Breast epithelium (tissue), 3 donors: ENCODE measurements around the gene ZNF627.
"Not testable (repeated sequence)": the region's sequence is repeated elsewhere in the genome, so short reads cannot be mapped to it uniquely, and the experiment has no call there.

Experiments used
- POLR2A ChIP-seq: fragments of 450-650 bp; IDR thresholded peaks from one replicate; pipeline ENCODE4 v1.6.1; 2016; ENCODE audit warnings: antibody characterized with exemption, mild to moderate bottlenecking, moderate library complexity
- TF ChIP-seq, protein P1 (sequence below), 3 donors: fragments of 450-650 bp; IDR thresholded peaks; one replicate each; pipeline ENCODE4 v1.5.1; 2016 to 2017; ENCODE audit warnings: antibody characterized with exemption in 3 of 3, mild to moderate bottlenecking in 3 of 3, moderate library complexity in 3 of 3

DNA sequence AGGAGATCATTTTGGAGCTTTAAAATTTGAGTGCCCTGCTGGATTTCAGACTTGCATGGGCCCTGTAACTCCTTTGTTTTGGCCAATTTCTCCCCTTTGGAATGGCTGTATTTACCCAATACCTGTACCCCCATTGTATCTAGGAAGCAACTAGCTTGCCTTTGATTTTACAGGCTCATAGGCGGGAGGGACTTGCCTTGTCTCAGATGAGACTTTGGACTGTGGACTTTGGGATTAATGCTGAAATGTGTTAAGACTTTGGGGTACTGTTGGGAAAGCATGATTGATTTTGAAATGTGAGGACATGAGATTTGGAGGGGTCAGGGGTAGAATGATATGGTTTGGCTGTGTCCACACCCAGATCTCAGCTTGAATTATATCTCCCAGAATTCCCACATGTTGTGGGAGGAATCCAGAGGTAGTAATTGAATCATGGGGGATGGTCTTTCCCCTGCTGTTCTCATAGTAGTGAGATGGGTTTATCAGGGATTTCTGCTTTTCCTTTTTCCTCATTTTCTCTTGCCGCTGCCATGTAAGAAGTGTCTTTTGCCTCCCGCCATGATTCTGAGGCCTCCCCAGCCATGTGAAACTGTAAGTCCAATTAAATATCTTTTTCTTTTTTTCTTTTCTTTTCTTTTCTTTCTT is 36.9 kb downstream of the ZNF627 start:
- TF ChIP-seq POLR2A = not testable (repeated sequence)
- TF ChIP-seq, protein P1, sequence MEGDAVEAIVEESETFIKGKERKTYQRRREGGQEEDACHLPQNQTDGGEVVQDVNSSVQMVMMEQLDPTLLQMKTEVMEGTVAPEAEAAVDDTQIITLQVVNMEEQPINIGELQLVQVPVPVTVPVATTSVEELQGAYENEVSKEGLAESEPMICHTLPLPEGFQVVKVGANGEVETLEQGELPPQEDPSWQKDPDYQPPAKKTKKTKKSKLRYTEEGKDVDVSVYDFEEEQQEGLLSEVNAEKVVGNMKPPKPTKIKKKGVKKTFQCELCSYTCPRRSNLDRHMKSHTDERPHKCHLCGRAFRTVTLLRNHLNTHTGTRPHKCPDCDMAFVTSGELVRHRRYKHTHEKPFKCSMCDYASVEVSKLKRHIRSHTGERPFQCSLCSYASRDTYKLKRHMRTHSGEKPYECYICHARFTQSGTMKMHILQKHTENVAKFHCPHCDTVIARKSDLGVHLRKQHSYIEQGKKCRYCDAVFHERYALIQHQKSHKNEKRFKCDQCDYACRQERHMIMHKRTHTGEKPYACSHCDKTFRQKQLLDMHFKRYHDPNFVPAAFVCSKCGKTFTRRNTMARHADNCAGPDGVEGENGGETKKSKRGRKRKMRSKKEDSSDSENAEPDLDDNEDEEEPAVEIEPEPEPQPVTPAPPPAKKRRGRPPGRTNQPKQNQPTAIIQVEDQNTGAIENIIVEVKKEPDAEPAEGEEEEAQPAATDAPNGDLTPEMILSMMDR (IDR thresholded peaks at IDR 0.05) = not testable (repeated sequence)
